GM18517 (cell line): Measurements from ENCODE around the gene STMN3.

Source experiments
- ATAC-seq: cut with Tn5 transposase; IDR thresholded peaks from one replicate; pipeline ENCODE4 v1.9.1; 2021; ENCODE audit warnings: mild to moderate bottlenecking, moderate library complexity; ENCODE audit not compliant: unreplicated experiment

Gene STMN3

GRCh38 chr20:63591147-63591533 lies 62.1 kb downstream of the STMN3 start:
- ATAC-seq = no peak

GRCh38 chr20:63590218-63591146 lies 62.7 kb downstream of the STMN3 start:
- ATAC-seq = no peak
